OCI-LY3 (cell line): ENCODE measurements around the gene ELK3.

Source experiments
- H2AFZ ChIP-seq: fragments of 200-600, 300-600 bp; shearing (Covaris generic); 2 replicates; pipeline ENCODE4 v1.6.0; 2014; ENCODE audit warnings: antibody characterized with exemption, low read depth, low read length
- H3K27ac ChIP-seq: fragments of 200-600, 300-600 bp; sonication (generic); 2 replicates; pipeline ENCODE4 v1.5.1; 2014; ENCODE audit warnings: mild to moderate bottlenecking, low read length, moderate library complexity, mixed read lengths
- H3K27me3 ChIP-seq: fragments of 200-600, 300-600 bp; sonication (generic); 2 replicates; pipeline ENCODE4 v1.6.1; 2014; ENCODE audit warnings: low read depth, low read length, mixed read lengths
- H3K36me3 ChIP-seq: fragments of 200-600, 300-600 bp; sonication (generic); replicated peaks from 2 replicates; pipeline ENCODE3; 2014; ENCODE audit warnings: low read depth, low read length, mixed read lengths
- H3K4me1 ChIP-seq: fragments of 300-600, 200-600 bp; sonication (generic); 2 replicates; pipeline ENCODE4 v1.6.1; 2014; ENCODE audit warnings: low read length, mixed read lengths
- H3K4me2 ChIP-seq: fragments of 200-600, 300-600 bp; sonication (generic); 2 replicates; pipeline ENCODE4 v1.6.1; 2014; ENCODE audit warnings: low read length, mixed read lengths
- H3K4me3 ChIP-seq: fragments of 300-600, 200-600 bp; sonication (generic); 2 replicates; pipeline ENCODE4 v1.5.1; 2014; ENCODE audit warnings: antibody characterized with exemption, mild to moderate bottlenecking, low read length, moderate library complexity
- H3K79me2 ChIP-seq: fragments of 300-600, 200-600 bp; shearing (Covaris generic); 2 replicates; pipeline ENCODE4 v1.6.1; 2014; ENCODE audit warnings: mild to moderate bottlenecking, low read length, mixed read lengths
- H3K9ac ChIP-seq: fragments of 300-600, 200-600 bp; shearing (Covaris generic); 2 replicates; pipeline ENCODE4 v1.6.0; 2014; ENCODE audit warnings: mild to moderate bottlenecking, low read length, moderate library complexity
- H3K9me3 ChIP-seq: fragments of 200-600, 300-600 bp; shearing (Covaris generic); 2 replicates; pipeline ENCODE4 v1.6.1; 2014; ENCODE audit warnings: low read length, mixed read lengths; ENCODE audit not compliant: insufficient read depth
- H4K20me1 ChIP-seq: fragments of 200-600, 300-600 bp; sonication (generic); 2 replicates; pipeline ENCODE4 v1.6.1; 2016; ENCODE audit warnings: low read length, mixed read lengths; ENCODE audit not compliant: insufficient read depth
- EZH2phosphoT487 ChIP-seq: fragments of 200-600 bp; shearing (Covaris generic); IDR thresholded peaks from 2 replicates; pipeline ENCODE4 v1.6.1; 2018; ENCODE audit warnings: antibody characterized with exemption, mixed run types, low read depth
- TF ChIP-seq, protein P1 (sequence below): fragments of 200-600, 300-600 bp; sonication (generic); IDR thresholded peaks from 2 replicates; pipeline ENCODE4 v1.5.1; 2014; ENCODE audit warnings: antibody characterized with exemption, low read length, low read depth

The ELK3 gene

DNA sequence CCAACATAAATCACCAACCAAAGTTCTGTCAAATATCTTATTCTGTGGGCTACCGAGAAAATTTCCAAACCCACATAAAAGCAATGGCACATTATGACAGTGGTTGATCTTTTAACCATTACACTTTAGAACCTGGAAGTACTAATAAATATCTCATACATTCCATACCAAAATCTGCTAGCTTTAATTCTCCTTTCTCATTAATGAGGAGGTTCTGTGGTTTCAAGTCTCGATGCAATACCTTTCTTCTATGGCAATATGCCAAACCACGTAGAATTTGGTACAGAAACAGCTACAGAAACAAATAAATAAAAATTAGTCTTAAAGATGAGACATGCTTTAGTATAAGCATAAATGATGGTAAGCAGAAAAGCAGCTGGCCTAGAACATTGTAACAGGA is 100.7 kb downstream of the ELK3 start:
- H3K36me3 ChIP-seq = peaks cover 8% of the 10 kb centered on the region
- no peak overlapping the region for H2AFZ ChIP-seq
- no peaks in the 10 kb centered on the region for H4K20me1 ChIP-seq
- H3K4me2 ChIP-seq = no peak overlapping the region
- no peak overlapping the region for H3K27ac ChIP-seq
- no peak overlapping the region for H3K9ac ChIP-seq
- H3K79me2 ChIP-seq = no peaks in the 10 kb centered on the region
- TF ChIP-seq EZH2phosphoT487 = no peak
- TF ChIP-seq, protein P1, sequence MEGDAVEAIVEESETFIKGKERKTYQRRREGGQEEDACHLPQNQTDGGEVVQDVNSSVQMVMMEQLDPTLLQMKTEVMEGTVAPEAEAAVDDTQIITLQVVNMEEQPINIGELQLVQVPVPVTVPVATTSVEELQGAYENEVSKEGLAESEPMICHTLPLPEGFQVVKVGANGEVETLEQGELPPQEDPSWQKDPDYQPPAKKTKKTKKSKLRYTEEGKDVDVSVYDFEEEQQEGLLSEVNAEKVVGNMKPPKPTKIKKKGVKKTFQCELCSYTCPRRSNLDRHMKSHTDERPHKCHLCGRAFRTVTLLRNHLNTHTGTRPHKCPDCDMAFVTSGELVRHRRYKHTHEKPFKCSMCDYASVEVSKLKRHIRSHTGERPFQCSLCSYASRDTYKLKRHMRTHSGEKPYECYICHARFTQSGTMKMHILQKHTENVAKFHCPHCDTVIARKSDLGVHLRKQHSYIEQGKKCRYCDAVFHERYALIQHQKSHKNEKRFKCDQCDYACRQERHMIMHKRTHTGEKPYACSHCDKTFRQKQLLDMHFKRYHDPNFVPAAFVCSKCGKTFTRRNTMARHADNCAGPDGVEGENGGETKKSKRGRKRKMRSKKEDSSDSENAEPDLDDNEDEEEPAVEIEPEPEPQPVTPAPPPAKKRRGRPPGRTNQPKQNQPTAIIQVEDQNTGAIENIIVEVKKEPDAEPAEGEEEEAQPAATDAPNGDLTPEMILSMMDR = no peak
- no peaks in the 10 kb centered on the region for H3K4me1 ChIP-seq
- H3K27me3 ChIP-seq = no peaks in the 10 kb centered on the region
- H3K4me3 ChIP-seq = no peak overlapping the region
- no peaks in the 10 kb centered on the region for H3K9me3 ChIP-seq

DNA sequence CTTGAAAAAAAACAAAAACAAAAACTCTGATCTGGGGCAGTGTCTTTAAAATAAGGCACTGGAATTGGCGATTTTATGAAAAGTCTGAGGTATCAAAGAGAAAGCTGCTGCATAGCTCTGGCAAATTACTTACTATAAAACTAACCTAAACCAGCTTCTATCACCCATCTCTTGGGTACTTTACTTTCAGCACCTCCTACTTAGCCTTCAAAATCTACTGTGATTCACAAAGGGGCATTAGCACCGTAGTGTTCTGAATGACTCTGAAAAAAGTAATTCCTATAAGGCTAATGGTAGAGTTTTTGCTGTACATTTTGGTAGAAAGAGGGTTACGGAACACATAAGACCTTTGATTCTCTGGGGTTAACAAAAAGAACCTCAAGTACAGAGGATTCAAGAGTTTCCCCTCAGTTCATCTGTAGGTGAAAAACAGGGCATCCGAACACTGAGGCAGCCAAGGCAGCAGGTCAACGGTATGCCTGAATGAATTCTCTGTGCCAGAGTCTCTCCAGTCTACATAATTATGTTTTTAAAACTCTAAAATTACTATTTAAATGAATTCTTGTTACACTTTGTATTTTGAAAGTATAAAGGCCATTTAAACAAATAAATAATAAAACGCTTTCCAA is 101.5 kb downstream of the ELK3 start:
- H3K27ac ChIP-seq = no peak overlapping the region

DNA sequence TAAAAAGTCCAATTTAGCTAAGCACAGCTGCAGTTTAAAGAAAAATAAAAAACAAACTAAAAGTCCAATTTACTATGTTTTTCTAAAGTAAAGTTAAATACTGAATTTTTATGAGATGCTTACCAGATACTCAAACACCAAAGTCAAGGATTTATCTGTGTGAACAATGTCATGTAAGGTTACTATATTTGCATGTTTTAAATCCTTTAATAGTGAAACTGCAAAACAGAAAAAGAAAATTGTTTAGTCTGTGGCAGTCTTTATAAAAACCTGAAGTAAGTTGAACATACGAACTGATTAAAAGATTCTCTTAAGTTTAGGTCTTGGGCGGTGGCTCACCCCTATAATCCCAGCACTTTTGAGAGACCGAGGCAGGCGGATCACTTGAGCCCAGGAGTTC is 103.3 kb downstream of the ELK3 start:
- Histone ChIP-seq H3K27me3 (no peaks in the 10 kb centered on the region), H3K4me3 (no peak overlapping the region), H3K9ac (no peak overlapping the region), H2AFZ (no peak overlapping the region), H3K4me2 (no peak overlapping the region), H3K4me1 (no peaks in the 10 kb centered on the region), H3K36me3 (peaks cover 8% of the 10 kb centered on the region), H3K27ac (no peak overlapping the region), H3K9me3 (no peaks in the 10 kb centered on the region), H3K79me2 (no peaks in the 10 kb centered on the region), H4K20me1 (no peaks in the 10 kb centered on the region)
- TF ChIP-seq, protein P1 = no peak
- no peak for TF ChIP-seq EZH2phosphoT487

More for the DNA sequence above, 101.5 kb downstream of the ELK3 start:
- no peak for TF ChIP-seq EZH2phosphoT487
- TF ChIP-seq, protein P1 = no peak
- Histone ChIP-seq H3K27me3 (no peaks in the 10 kb centered on the region), H4K20me1 (no peaks in the 10 kb centered on the region), H3K9ac (no peak overlapping the region), H3K9me3 (no peaks in the 10 kb centered on the region), H3K79me2 (no peaks in the 10 kb centered on the region), H2AFZ (no peak overlapping the region), H3K4me3 (no peak overlapping the region), H3K4me1 (no peaks in the 10 kb centered on the region), H3K4me2 (no peak overlapping the region), H3K36me3 (peaks cover 8% of the 10 kb centered on the region)

DNA sequence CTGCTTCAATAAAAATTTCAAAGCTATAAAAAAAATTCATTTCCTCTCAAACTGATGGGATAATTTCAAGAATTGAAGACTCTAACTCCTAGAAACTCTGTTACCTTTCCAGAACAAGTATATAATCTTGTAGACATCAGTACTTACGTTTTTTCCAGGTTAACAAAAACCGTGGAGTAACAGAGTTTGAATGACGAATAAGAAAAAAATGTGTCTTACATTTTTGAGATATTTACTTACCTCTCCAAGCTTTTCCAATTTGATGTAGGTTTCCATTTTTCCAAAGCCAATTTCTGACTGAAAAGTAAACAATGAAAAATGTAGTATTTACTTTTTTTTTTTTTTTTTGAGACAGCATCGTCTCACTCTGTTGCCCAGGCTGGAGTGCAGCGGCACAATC is 105.9 kb downstream of the ELK3 start:
- Histone ChIP-seq H3K4me2 (no peak overlapping the region), H3K27me3 (no peaks in the 10 kb centered on the region), H2AFZ (no peak overlapping the region), H3K9ac (no peak overlapping the region), H4K20me1 (no peaks in the 10 kb centered on the region), H3K4me1 (no peaks in the 10 kb centered on the region), H3K79me2 (no peaks in the 10 kb centered on the region), H3K9me3 (no peaks in the 10 kb centered on the region), H3K4me3 (no peak overlapping the region), H3K27ac (no peak overlapping the region), H3K36me3 (no peaks in the 10 kb centered on the region)
- TF ChIP-seq, protein P1 = no peak
- TF ChIP-seq EZH2phosphoT487 = no peak
